ENCODE data around the gene USP33.

DNA sequence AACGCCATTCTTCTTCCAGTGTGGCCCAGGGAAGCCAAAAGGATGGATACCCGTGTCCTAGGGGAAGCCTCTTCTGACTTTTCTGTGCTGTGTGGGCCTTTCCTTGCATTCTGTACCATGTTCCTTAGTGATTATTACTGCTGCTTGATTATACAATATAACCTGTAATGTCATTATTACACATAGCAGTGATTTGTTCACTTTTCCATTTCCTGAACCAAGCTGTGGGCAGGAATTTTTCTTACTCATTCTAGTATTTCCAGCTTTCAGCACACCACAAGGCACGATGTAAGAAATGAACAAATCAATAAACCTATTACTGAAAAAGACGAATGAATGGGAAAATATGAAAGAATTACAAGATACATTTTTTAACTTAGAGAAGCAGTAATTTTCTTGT, 8.4 kb upstream of the USP33 start:
- TF ChIP-seq, protein P1, sequence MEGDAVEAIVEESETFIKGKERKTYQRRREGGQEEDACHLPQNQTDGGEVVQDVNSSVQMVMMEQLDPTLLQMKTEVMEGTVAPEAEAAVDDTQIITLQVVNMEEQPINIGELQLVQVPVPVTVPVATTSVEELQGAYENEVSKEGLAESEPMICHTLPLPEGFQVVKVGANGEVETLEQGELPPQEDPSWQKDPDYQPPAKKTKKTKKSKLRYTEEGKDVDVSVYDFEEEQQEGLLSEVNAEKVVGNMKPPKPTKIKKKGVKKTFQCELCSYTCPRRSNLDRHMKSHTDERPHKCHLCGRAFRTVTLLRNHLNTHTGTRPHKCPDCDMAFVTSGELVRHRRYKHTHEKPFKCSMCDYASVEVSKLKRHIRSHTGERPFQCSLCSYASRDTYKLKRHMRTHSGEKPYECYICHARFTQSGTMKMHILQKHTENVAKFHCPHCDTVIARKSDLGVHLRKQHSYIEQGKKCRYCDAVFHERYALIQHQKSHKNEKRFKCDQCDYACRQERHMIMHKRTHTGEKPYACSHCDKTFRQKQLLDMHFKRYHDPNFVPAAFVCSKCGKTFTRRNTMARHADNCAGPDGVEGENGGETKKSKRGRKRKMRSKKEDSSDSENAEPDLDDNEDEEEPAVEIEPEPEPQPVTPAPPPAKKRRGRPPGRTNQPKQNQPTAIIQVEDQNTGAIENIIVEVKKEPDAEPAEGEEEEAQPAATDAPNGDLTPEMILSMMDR (IDR thresholded peaks at IDR 0.05) = no peak
- no peak for TF ChIP-seq POLR2A (IDR thresholded peaks at IDR 0.05)
- no peak for TF ChIP-seq POLR2AphosphoS5 (IDR thresholded peaks at IDR 0.05; ENCODE audit: insufficient read depth in 1 of 2, low read depth in 1 of 2)
